ENCODE data around the gene LONP2. TPM values are rescaled to one million over a fixed set of nuclear protein-coding genes. Genes with fewer than 3 reads are reported as not detected.

LONP2 gene
- total and polyA plus RNA-seq, 10 of the 15 experiments (the other 5 are each of a cell fraction or from before 2014, with no cell fraction given), result 8.3 to 48.0 (median 34.8) TPM

DNA sequence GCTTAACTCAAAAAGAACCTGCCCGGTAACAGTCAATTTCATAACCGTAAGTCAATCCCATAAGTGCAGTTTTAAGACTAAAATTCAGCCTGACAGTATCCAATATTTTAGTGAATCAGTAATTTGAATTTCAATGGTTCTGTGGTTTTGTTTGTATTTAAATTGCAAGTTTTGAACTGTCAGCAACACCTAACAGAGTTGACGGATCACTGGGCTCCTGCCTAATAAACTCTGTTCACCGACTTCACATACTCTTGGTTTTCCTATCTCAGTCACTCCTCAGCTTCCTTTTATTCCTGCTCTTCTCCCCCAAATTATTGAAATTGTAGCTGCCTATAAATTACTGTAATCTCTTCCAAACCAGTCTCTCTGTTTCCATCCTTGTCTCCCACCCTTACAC is 128.6 kb downstream of the LONP2 start:
- ATAC-seq (no peak), FAIRE-seq (no peak), DNase-seq (ENCODE audit: low read depth, low spot score) (no peak)
- WGBS (ENCODE audit: insufficient coverage, insufficient replicate concordance, low lambda C conversion rate, missing lambda C conversion rate), result 97% methylated on average over 4 of the region's 4 CpGs
- Histone ChIP-seq H3K27me3 (replicated peaks in 1 of 2; ENCODE audit: control insufficient read depth in 2 of 2, insufficient read depth in 2 of 2, low read length in 1 of 2) (no peaks in the 10 kb centered on the region), H3K79me2 (ENCODE audit: control insufficient read depth, insufficient read depth, low read length) (peaks cover 85% of the 10 kb centered on the region), H3K27ac (ENCODE audit: control insufficient read depth, insufficient read depth) (no peak overlapping the region), H3K4me2 (ENCODE audit: control insufficient read depth, insufficient read depth) (no peak overlapping the region), H3K4me1 (ENCODE audit: control insufficient read depth, insufficient read depth, low read length) (peaks cover 6% of the 10 kb centered on the region), H3K9me3 (replicated peaks; ENCODE audit: control insufficient read depth, insufficient read depth, low read length) (no peaks in the 10 kb centered on the region), H3K36me3 (ENCODE audit: control insufficient read depth in 2 of 2, insufficient read depth in 2 of 2, low read length in 1 of 2) (no peaks in the 10 kb centered on the region), H4K20me1 (ENCODE audit: control insufficient read depth, insufficient read depth) (no peaks in the 10 kb centered on the region), H3K9ac (ENCODE audit: control insufficient read depth, insufficient read depth, low read length) (no peak overlapping the region), H2AFZ (ENCODE audit: control insufficient read depth, low read depth, low read length) (no peak overlapping the region), H3K4me3 (no peak overlapping the region)
- ChIA-PET CTCF (interaction anchor here (0.6 to 1.7 kb wide), 2 partner anchors 251 to 1304 kb away, joined by 3 read pairs; no protein-coding TSS in a partner anchor), POLR2A (interaction anchor here (1.1 kb wide), 1 partner anchor 13 kb away, joined by 4 read pairs; the partner anchor contains the start of gene SIAH1), RAD21 (ENCODE audit: unreplicated experiment) (no interaction called here), SMC1A (ENCODE audit: uncharacterized antibody, unreplicated experiment) (interaction anchor here (0.6 to 1.6 kb wide), 4 partner anchors 11 to 1076 kb away, joined by 3 to 5 read pairs (median 4); no protein-coding TSS in a partner anchor)
- in situ Hi-C loops (cut with MboI), result no loop called here
- BruUV-seq (replicated peaks), result no TSS peak
- TF ChIP-seq NBN (IDR thresholded peaks at IDR 0.05), result no peak
- TF ChIP-seq, protein P1, sequence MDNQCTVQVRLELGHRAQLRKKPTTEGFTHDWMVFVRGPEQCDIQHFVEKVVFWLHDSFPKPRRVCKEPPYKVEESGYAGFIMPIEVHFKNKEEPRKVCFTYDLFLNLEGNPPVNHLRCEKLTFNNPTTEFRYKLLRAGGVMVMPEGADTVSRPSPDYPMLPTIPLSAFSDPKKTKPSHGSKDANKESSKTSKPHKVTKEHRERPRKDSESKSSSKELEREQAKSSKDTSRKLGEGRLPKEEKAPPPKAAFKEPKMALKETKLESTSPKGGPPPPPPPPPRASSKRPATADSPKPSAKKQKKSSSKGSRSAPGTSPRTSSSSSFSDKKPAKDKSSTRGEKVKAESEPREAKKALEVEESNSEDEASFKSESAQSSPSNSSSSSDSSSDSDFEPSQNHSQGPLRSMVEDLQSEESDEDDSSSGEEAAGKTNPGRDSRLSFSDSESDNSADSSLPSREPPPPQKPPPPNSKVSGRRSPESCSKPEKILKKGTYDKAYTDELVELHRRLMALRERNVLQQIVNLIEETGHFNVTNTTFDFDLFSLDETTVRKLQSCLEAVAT (IDR thresholded peaks at IDR 0.05), result peak; percentile 48; the same call in 1 of the 2 replicates
- intact Hi-C loops (cut with micrococcal nuclease; ENCODE audit: unreplicated experiment), result no loop called here

DNA sequence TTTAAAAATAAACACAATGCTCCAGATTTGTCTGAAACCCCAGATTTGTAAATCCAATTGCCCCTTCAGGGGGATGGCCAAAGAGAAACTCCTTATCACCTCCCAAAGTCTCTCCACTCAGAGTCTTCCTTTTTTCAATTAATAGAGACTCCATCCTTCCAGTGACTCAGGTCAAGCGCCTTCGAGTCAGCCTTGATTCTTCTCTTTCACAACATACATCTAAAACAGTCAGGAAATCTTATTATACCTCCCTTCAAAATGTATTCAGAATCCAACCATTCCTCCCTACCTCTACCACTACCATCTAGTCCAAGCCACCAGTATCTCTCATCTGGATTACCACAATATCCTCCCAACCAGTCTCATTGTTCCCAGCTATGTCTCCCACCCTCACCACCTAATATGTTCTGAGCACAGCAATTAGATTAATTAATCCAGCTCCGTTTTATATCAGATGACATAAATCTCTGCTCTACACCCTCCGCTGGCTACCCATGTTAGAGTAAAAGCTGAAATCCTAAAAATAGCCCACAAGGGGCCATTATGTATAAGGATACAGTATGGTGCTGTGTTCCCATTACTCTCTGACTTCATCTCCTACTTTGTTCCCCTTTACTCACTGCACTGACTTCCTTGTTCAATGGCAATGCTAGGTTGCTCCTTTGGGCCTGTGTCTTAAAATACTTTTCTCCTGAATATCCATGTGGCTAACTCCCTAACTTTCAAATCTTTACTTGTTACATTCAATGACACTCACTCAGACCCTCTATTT is 129.3 kb downstream of the LONP2 start:
- H3K27ac ChIP-seq (ENCODE audit: control insufficient read depth, insufficient read depth), result no peak overlapping the region

More for the DNA sequence above, 129.3 kb downstream of the LONP2 start:
- BruUV-seq (replicated peaks), result TSS peak; percentile 20
- intact Hi-C loops (cut with micrococcal nuclease; ENCODE audit: unreplicated experiment) (no loop called here), in situ Hi-C loops (cut with MboI) (no loop called here)
- Histone ChIP-seq H3K4me2 (ENCODE audit: control insufficient read depth, insufficient read depth) (no peak overlapping the region), H2AFZ (ENCODE audit: control insufficient read depth, low read depth, low read length) (no peak overlapping the region), H3K4me3 (no peak overlapping the region), H3K9me3 (replicated peaks; ENCODE audit: control insufficient read depth, insufficient read depth, low read length) (no peaks in the 10 kb centered on the region), H4K20me1 (ENCODE audit: control insufficient read depth, insufficient read depth) (no peaks in the 10 kb centered on the region), H3K27me3 (replicated peaks in 1 of 2; ENCODE audit: control insufficient read depth in 2 of 2, insufficient read depth in 2 of 2, low read length in 1 of 2) (no peaks in the 10 kb centered on the region), H3K36me3 (ENCODE audit: control insufficient read depth in 2 of 2, insufficient read depth in 2 of 2, low read length in 1 of 2) (no peaks in the 10 kb centered on the region), H3K4me1 (ENCODE audit: control insufficient read depth, insufficient read depth, low read length) (peaks cover 4% of the 10 kb centered on the region), H3K79me2 (ENCODE audit: control insufficient read depth, insufficient read depth, low read length) (peaks cover 85% of the 10 kb centered on the region), H3K9ac (ENCODE audit: control insufficient read depth, insufficient read depth, low read length) (no peak overlapping the region)
- ChIA-PET RAD21 (ENCODE audit: unreplicated experiment) (no interaction called here), SMC1A (ENCODE audit: uncharacterized antibody, unreplicated experiment) (interaction anchor here (0.6 to 1.6 kb wide), 4 partner anchors 10 to 105 kb away, joined by 3 to 5 read pairs (median 4); no protein-coding TSS in a partner anchor), CTCF (interaction anchor here (1.7 kb wide), 1 partner anchor 250 kb away, joined by 3 read pairs; no protein-coding TSS in a partner anchor), POLR2A (interaction anchor here (1.1 kb wide), 2 partner anchors 10 to 12 kb away, joined by 4 read pairs; partner anchors contain the start of gene SIAH1)
- no peak for DNase-seq (ENCODE audit: low read depth, low spot score)
- over 99% methylated on average over 4 of the region's 4 CpGs for WGBS (ENCODE audit: insufficient coverage, insufficient replicate concordance, low lambda C conversion rate, missing lambda C conversion rate)
- no peak for FAIRE-seq
- TF ChIP-seq IKZF2 (IDR thresholded peaks at IDR 0.05) (no peak), BMI1 (IDR thresholded peaks at IDR 0.05; ENCODE audit: borderline replicate concordance) (no peak), ZZZ3 (IDR thresholded peaks at IDR 0.05; ENCODE audit: control insufficient read depth, insufficient read length, low read depth) (no peak), TAF1 (IDR thresholded peaks at IDR 0.05; ENCODE audit: borderline replicate concordance, low read depth, low read length) (no peak), SRF (IDR thresholded peaks at IDR 0.05; ENCODE audit: low read depth in 2 of 2, low read length in 2 of 2) (no peak), HDAC6 (IDR thresholded peaks at IDR 0.05; ENCODE audit: unreplicated experiment) (no peak), JUND (IDR thresholded peaks at IDR 0.05; ENCODE audit: low read depth, low read length) (no peak), ZNF217 (IDR thresholded peaks at IDR 0.05) (no peak), CREM (IDR thresholded peaks at IDR 0.05; ENCODE audit: low read depth) (no peak), CBX5 (IDR thresholded peaks at IDR 0.05; ENCODE audit: low read depth) (no peak), SIX5 (IDR thresholded peaks at IDR 0.05; ENCODE audit: low read depth, low read length, severe bottlenecking) (no peak), NRF1 (conservative IDR thresholded peaks at IDR 0.05; ENCODE audit: low read depth, low read length) (no peak)
- TF ChIP-seq, protein P2, sequence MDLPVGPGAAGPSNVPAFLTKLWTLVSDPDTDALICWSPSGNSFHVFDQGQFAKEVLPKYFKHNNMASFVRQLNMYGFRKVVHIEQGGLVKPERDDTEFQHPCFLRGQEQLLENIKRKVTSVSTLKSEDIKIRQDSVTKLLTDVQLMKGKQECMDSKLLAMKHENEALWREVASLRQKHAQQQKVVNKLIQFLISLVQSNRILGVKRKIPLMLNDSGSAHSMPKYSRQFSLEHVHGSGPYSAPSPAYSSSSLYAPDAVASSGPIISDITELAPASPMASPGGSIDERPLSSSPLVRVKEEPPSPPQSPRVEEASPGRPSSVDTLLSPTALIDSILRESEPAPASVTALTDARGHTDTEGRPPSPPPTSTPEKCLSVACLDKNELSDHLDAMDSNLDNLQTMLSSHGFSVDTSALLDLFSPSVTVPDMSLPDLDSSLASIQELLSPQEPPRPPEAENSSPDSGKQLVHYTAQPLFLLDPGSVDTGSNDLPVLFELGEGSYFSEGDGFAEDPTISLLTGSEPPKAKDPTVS (IDR thresholded peaks at IDR 0.05; ENCODE audit: low read depth, low read length), result no peak
- ATAC-seq, result peak; percentile 36; the same call in 2 of the 3 replicates
